Measurements from ENCODE around the gene KIAA1586.

DNA sequence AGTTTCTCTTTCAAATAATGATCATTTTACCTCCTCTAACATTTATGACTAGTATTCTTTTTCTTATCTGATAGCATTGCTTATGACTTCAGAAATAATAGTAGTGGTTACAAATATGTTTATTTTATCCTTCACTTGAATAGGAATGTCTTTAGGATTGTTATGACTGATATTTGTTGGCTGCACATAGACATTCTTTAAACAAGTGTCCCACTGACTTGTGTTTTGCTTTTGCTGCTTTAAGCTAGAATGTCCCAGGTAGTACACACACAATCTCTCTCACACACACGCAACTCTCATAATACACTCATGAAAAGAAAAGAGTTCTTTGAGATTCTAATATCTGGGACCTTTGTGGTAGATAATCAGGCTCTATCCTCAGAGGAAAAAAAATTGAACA, 21.6 kb downstream of the KIAA1586 start:
- TF ChIP-seq EZH2 (IDR thresholded peaks at IDR 0.05; ENCODE audit: borderline replicate concordance) (no peak), EZH2phosphoT487 (IDR thresholded peaks at IDR 0.05; ENCODE audit: low read depth, severe bottlenecking, unreplicated experiment) (no peak)
- TF ChIP-seq, protein P1, sequence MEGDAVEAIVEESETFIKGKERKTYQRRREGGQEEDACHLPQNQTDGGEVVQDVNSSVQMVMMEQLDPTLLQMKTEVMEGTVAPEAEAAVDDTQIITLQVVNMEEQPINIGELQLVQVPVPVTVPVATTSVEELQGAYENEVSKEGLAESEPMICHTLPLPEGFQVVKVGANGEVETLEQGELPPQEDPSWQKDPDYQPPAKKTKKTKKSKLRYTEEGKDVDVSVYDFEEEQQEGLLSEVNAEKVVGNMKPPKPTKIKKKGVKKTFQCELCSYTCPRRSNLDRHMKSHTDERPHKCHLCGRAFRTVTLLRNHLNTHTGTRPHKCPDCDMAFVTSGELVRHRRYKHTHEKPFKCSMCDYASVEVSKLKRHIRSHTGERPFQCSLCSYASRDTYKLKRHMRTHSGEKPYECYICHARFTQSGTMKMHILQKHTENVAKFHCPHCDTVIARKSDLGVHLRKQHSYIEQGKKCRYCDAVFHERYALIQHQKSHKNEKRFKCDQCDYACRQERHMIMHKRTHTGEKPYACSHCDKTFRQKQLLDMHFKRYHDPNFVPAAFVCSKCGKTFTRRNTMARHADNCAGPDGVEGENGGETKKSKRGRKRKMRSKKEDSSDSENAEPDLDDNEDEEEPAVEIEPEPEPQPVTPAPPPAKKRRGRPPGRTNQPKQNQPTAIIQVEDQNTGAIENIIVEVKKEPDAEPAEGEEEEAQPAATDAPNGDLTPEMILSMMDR (IDR thresholded peaks at IDR 0.05; ENCODE audit: poor library complexity), result no peak
